Measurements from ENCODE around the gene C5orf22.
"Not testable (repeated sequence)": the region's sequence is repeated elsewhere in the genome, so short reads cannot be mapped to it uniquely, and the experiment has no call there.

C5orf22 gene

GRCh38 chr5:31585895-31586270 lies 53.8 kb downstream of the C5orf22 start:
- no peak for TF ChIP-seq CTCF (IDR thresholded peaks at IDR 0.05)
- TF ChIP-seq ZFX (IDR thresholded peaks at IDR 0.05; ENCODE audit: borderline replicate concordance) = no peak
- H3K27ac ChIP-seq = no peak overlapping the region

GRCh38 chr5:31587546-31587945 lies 55.4 kb downstream of the C5orf22 start:
- no peak overlapping the region for H3K27ac ChIP-seq
- TF ChIP-seq CTCF (IDR thresholded peaks at IDR 0.05) (no peak), ZFX (IDR thresholded peaks at IDR 0.05; ENCODE audit: borderline replicate concordance) (no peak)

GRCh38 chr5:31593665-31594064 lies 61.6 kb downstream of the C5orf22 start:
- TF ChIP-seq CTCF (IDR thresholded peaks at IDR 0.05) (no peak), ZFX (IDR thresholded peaks at IDR 0.05; ENCODE audit: borderline replicate concordance) (no peak)
- H3K27ac ChIP-seq = no peak overlapping the region

- H3K27ac ChIP-seq = no peak overlapping the region
- no peak for TF ChIP-seq CTCF (IDR thresholded peaks at IDR 0.05)
- TF ChIP-seq ZFX (IDR thresholded peaks at IDR 0.05; ENCODE audit: borderline replicate concordance) = no peak
Measured at GRCh38 chr5:31596354-31596753, 64.3 kb downstream of the C5orf22 start.

GRCh38 chr5:31598640-31599611 lies 66.8 kb downstream of the C5orf22 start:
- no peak for TF ChIP-seq CTCF (IDR thresholded peaks at IDR 0.05)
- no peak for TF ChIP-seq ZFX (IDR thresholded peaks at IDR 0.05; ENCODE audit: borderline replicate concordance)
- H3K27ac ChIP-seq = no peak overlapping the region

- H3K27ac ChIP-seq = not testable (repeated sequence)
Measured at GRCh38 chr5:31602305-31602704, 70.2 kb downstream of the C5orf22 start.

- TF ChIP-seq ZFX (IDR thresholded peaks at IDR 0.05; ENCODE audit: borderline replicate concordance) (no peak), CTCF (IDR thresholded peaks at IDR 0.05) (no peak)
Measured at GRCh38 chr5:31604240-31604639, 72.1 kb downstream of the C5orf22 start.

More at GRCh38 chr5:31604240-31604639, 72.1 kb downstream of the C5orf22 start:
- H3K27ac ChIP-seq = no peak overlapping the region

Data from 22Rv1 (cell line).